ENCODE results near the gene PLD4.

GRCh38 chr14:104967386-104968152, 42.9 kb downstream of the PLD4 start:
- TF ChIP-seq CTCF (conservative IDR thresholded peaks at IDR 0.05 in 1 of 2, IDR thresholded peaks at IDR 0.05 in 1 of 2; ENCODE audit: low read depth in 1 of 2, low read length in 2 of 2) (no peak), EZH2 (IDR thresholded peaks at IDR 0.05; ENCODE audit: low read length, missing control alignments) (no peak)

Measured in fibroblast of lung (primary cell).